Endothelial cell of umbilical vein (primary cell): ENCODE results near the gene DPF3. TPM values are rescaled to one million over a fixed set of nuclear protein-coding genes. Genes with fewer than 3 reads are reported as not detected.

Experiments used
- BruUV-seq: library from RNA; stranded (reverse); fragments of 400-500 nt; replicated peaks from 2 replicates; lab custom pipeline; 2021; lab: Mats Ljungman, UMichigan
- CTCF ChIA-PET: fragments of 300-600, 350-600 bp; sonication (Branson Sonifier 250); formaldehyde crosslinking; loops from one replicate; lab custom pipeline; 2021; ENCODE audit warnings: antibody characterized with exemption, inconsistent platforms; lab: Charles Lee
- POLR2A ChIA-PET: fragments of 300-600, 350-600 bp; sonication (Branson Sonifier 250); formaldehyde crosslinking; loops from one replicate; lab custom pipeline; 2021; ENCODE audit warnings: antibody characterized with exemption, inconsistent platforms; lab: Charles Lee
- DNase-seq: peaks from one replicate; pipeline ENCODE4 v3.0.0-alpha.2; 2011; ENCODE audit warnings: low read depth, low spot score
- FAIRE-seq: peaks from 2 replicates; lab custom pipeline; 2011; peaks lifted over from hg19 to GRCh38; lab: Jason Lieb, UNC
- H2AFZ ChIP-seq: 2 replicates; pipeline ENCODE4 v1.6.0; 2012; ENCODE audit warnings: low read depth, low read length, control low read depth, inconsistent platforms
- H3K27ac ChIP-seq: 2 replicates; pipeline ENCODE4 v1.5.1; 2011; ENCODE audit warnings: low read depth, mild to moderate bottlenecking, control low read depth, low read length, moderate library complexity; ENCODE audit not compliant: insufficient read depth
- H3K27me3 ChIP-seq, 2 experiments: 2 replicates each; pipeline versions ENCODE4 v1.6.0 to v1.6.1; 2011; ENCODE audit warnings: low read length in 2 of 2, mixed read lengths in 1 of 2; ENCODE audit not compliant: control insufficient read depth in 2 of 2, insufficient read depth in 2 of 2
- H3K36me3 ChIP-seq, 2 experiments: 2 replicates in 1 of 2; 3 replicates in 1 of 2; pipeline ENCODE4 v1.5.1; 2011; ENCODE audit warnings: low read length in 2 of 2, mild to moderate bottlenecking in 1 of 2, moderate library complexity in 1 of 2; ENCODE audit not compliant: control insufficient read depth in 2 of 2, insufficient read depth in 2 of 2; ENCODE audit errors: extremely low read depth in 1 of 2
- H3K4me1 ChIP-seq: 3 replicates; pipeline ENCODE4 v1.5.1; 2011; ENCODE audit warnings: mild to moderate bottlenecking, low read length; ENCODE audit not compliant: control insufficient read depth, insufficient read depth; ENCODE audit errors: extremely low read depth
- H3K4me2 ChIP-seq: 2 replicates; pipeline ENCODE4 v1.6.1; 2011; ENCODE audit warnings: low read length, control low read depth, mixed read lengths; ENCODE audit not compliant: insufficient read depth
- H3K4me3 ChIP-seq, 3 experiments: fragments of 200-600 bp in 1 of 3; sonication (generic), shearing (Covaris generic) in 1 of 3; replicated peaks in 1 of 3; 2 replicates each; pipeline ENCODE4 v1.5.1; 2011 to 2016; ENCODE audit warnings: control low read depth in 3 of 3, low read length in 3 of 3, mild to moderate bottlenecking in 2 of 3, inconsistent platforms in 1 of 3, low read depth in 1 of 3, moderate library complexity in 1 of 3; ENCODE audit not compliant: insufficient read depth in 1 of 3
- H3K79me2 ChIP-seq: 2 replicates; pipeline ENCODE4 v1.6.0; 2012; ENCODE audit warnings: low read length, inconsistent platforms; ENCODE audit not compliant: control insufficient read depth, insufficient read depth
- H3K9ac ChIP-seq: replicated peaks from 2 replicates; pipeline ENCODE3; 2011; ENCODE audit warnings: low read length, control low read depth; ENCODE audit not compliant: insufficient read depth; ENCODE audit errors: extremely low read depth
- H3K9me1 ChIP-seq: replicated peaks from 3 replicates; pipeline ENCODE4 v1.6.0; 2011; ENCODE audit warnings: mild to moderate bottlenecking, low read length; ENCODE audit not compliant: control insufficient read depth, insufficient read depth; ENCODE audit errors: extremely low read depth
- H3K9me3 ChIP-seq: replicated peaks from 2 replicates; pipeline ENCODE4 v1.5.1; 2012; ENCODE audit warnings: low read length, inconsistent platforms; ENCODE audit not compliant: control insufficient read depth, insufficient read depth
- H4K20me1 ChIP-seq: replicated peaks from 2 replicates; pipeline ENCODE3; 2011; ENCODE audit warnings: mild to moderate bottlenecking, low read length; ENCODE audit not compliant: control insufficient read depth, insufficient read depth; ENCODE audit errors: extremely low read depth
- CTCF ChIP-seq, 2 donors: IDR thresholded peaks; 1 replicate in 1 of 2; 2 replicates in 1 of 2; pipeline ENCODE4 v1.5.1; 2011; ENCODE audit warnings: low read length in 2 of 2, mild to moderate bottlenecking in 2 of 2, moderate library complexity in 2 of 2, control low read depth in 1 of 2, inconsistent platforms in 1 of 2, low read depth in 1 of 2; ENCODE audit not compliant: insufficient read depth in 1 of 2; ENCODE audit errors: extremely low read depth in 1 of 2
- EZH2 ChIP-seq: IDR thresholded peaks from 2 replicates; pipeline ENCODE4 v1.6.1; 2012; ENCODE audit warnings: borderline replicate concordance, low read depth, mild to moderate bottlenecking, moderate library complexity, low read length, inconsistent platforms; ENCODE audit not compliant: severe bottlenecking
- FOS ChIP-seq: IDR thresholded peaks from 2 replicates; pipeline ENCODE4 v1.6.1; 2011; ENCODE audit warnings: mild to moderate bottlenecking, low read length, moderate library complexity, borderline replicate concordance; ENCODE audit not compliant: insufficient read depth
- GATA2 ChIP-seq: IDR thresholded peaks from 2 replicates; pipeline ENCODE4 v1.7.0; 2011; ENCODE audit warnings: low read depth, mild to moderate bottlenecking, moderate library complexity, mixed read lengths, low read length; ENCODE audit not compliant: insufficient read length, insufficient read depth
- JUN ChIP-seq: IDR thresholded peaks from 2 replicates; pipeline ENCODE4 v1.6.1; 2011; ENCODE audit warnings: borderline replicate concordance, low read depth; ENCODE audit not compliant: insufficient read length, insufficient read depth
- MAX ChIP-seq: IDR thresholded peaks from 2 replicates; pipeline ENCODE4 v1.6.1; 2011; ENCODE audit not compliant: insufficient read depth, insufficient read length
- MYC ChIP-seq: IDR thresholded peaks from one replicate; pipeline ENCODE4 v1.6.1; 2011; ENCODE audit warnings: mild to moderate bottlenecking, low read depth, low read length
- POLR2A ChIP-seq: IDR thresholded peaks from 2 replicates; pipeline ENCODE4 v1.6.1; 2012; ENCODE audit warnings: low read depth, mild to moderate bottlenecking, control low read depth, low read length
- POLR2AphosphoS5 ChIP-seq: IDR thresholded peaks from 2 replicates; pipeline ENCODE4 v1.6.1; 2012; ENCODE audit warnings: low read depth, mild to moderate bottlenecking, control low read depth, low read length, moderate library complexity; ENCODE audit not compliant: insufficient read depth
- dilution Hi-C: fragments of 300-500 bp; cut with MboI; formaldehyde crosslinking; loops from one replicate; pipeline ENCODE4 v1.15.0; 2019; ENCODE audit warnings: low sequenced_read_pairs; ENCODE audit not compliant: extremely low pct_ligation_motif_present
- intact Hi-C: fragments of 100-400 bp; cut with micrococcal nuclease; formaldehyde crosslinking; loops from one replicate; pipeline ENCODE4 v1.10.0; 2022
- polyA plus RNA-seq, 4 experiments: library from polyadenylated mRNA; depleted of rRNA in 3 of 4; stranded (reverse) in 3 of 4; unstranded in 1 of 4; fragments of >200 nt; gene quantifications; 2 replicates each; pipeline versions ENCODE4 v1.2.1 to v1.2.3, GENCODE V29; 2011 to 2012; ENCODE audit warnings: missing spikeins in 1 of 4
- total RNA-seq: library from RNA; stranded (reverse); gene quantifications from 2 replicates; pipeline ENCODE4 v1.2.3, GENCODE V29; 2021

DPF3 gene
- total and polyA plus RNA-seq, 2 donors (not counting 3 experiments of a cell fraction or from before 2014, with no cell fraction given) = 2.4 to 3.5 TPM

DNA sequence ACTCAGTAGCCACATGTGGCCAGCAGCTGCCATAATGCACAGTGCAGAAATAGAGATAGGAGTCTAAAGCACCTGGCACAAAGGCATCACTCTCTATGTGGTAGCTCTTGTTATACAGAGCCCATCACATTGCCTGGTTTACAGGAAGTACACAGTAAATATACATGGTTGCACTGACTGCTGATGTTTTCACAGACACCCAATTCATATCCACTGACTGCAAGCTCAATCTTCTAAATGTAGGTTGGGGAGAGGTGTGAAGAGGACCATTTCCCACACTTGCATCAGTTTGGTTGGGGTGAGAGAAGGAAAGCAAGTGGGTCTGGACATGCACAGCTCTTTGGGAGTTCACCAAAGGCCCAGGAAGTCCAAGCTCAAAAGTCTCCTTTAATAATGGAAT is 172.8 kb downstream of the DPF3 start:
- intact Hi-C loops = no loop called here
- Histone ChIP-seq H3K4me3 (no peak overlapping the region), H3K9me3 (no peaks in the 10 kb centered on the region), H3K27ac (no peak overlapping the region), H3K36me3 (no peaks in the 10 kb centered on the region), H3K9ac (no peak overlapping the region), H3K9me1 (no peaks in the 10 kb centered on the region), H3K27me3 (no peaks in the 10 kb centered on the region), H2AFZ (no peak overlapping the region), H4K20me1 (no peaks in the 10 kb centered on the region), H3K4me1 (peaks cover 3% of the 10 kb centered on the region), H3K79me2 (no peaks in the 10 kb centered on the region), H3K4me2 (no peak overlapping the region)
- no TSS peak for BruUV-seq
- FAIRE-seq (no peak), DNase-seq (no peak)
- dilution Hi-C loops = no loop called here
- TF ChIP-seq GATA2 = no peak
- no peak for TF ChIP-seq FOS
- TF ChIP-seq POLR2AphosphoS5 = no peak
- TF ChIP-seq MAX = no peak
- TF ChIP-seq JUN = no peak
- no peak for TF ChIP-seq CTCF (IDR thresholded peaks at IDR 0.05; ENCODE audit: extremely low read depth in 1 of 2, insufficient read depth in 1 of 2, low read depth in 1 of 2, low read length in 2 of 2)
- no peak for TF ChIP-seq POLR2A
- no peak for TF ChIP-seq MYC
- no peak for TF ChIP-seq EZH2
- CTCF ChIA-PET = interaction anchor here (1.0 kb wide), 1 partner anchor 184 kb away, joined by 4 read pairs; no protein-coding TSS in a partner anchor
- POLR2A ChIA-PET = no interaction called here
